ENCODE data around the gene NAALADL2.

DNA sequence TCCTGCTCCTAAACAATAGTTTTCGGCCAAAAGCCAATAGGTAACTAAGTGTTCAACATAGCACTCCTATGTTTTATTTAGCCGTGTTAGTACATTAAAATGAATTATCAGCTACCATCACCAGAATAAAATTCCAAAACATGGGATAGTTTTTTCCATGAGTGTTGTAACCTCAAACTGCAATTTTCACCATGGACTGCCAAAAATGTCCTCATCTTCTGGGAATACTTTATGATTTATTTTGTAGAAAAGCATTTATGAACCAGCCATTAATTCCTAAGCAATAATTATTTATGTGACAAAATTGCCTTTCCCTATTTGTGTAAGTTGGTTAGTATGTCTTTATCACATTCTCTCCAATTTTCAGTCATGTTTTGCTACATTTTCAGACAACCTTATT is 438.1 kb downstream of the NAALADL2 start:
- TF ChIP-seq, protein P1, sequence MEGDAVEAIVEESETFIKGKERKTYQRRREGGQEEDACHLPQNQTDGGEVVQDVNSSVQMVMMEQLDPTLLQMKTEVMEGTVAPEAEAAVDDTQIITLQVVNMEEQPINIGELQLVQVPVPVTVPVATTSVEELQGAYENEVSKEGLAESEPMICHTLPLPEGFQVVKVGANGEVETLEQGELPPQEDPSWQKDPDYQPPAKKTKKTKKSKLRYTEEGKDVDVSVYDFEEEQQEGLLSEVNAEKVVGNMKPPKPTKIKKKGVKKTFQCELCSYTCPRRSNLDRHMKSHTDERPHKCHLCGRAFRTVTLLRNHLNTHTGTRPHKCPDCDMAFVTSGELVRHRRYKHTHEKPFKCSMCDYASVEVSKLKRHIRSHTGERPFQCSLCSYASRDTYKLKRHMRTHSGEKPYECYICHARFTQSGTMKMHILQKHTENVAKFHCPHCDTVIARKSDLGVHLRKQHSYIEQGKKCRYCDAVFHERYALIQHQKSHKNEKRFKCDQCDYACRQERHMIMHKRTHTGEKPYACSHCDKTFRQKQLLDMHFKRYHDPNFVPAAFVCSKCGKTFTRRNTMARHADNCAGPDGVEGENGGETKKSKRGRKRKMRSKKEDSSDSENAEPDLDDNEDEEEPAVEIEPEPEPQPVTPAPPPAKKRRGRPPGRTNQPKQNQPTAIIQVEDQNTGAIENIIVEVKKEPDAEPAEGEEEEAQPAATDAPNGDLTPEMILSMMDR (IDR thresholded peaks at IDR 0.05; ENCODE audit: low read depth, low read length), result no peak
- TF ChIP-seq EZH2phosphoT487 (IDR thresholded peaks at IDR 0.05; ENCODE audit: low read depth), result no peak

All from OCI-LY3 (cell line).